Common myeloid progenitor, CD34-positive (primary cell): ENCODE data around the gene MORC2.

Source experiments
- CTCF ChIA-PET: fragments of 350-600 bp; sonication (Branson Sonifier 250); formaldehyde crosslinking; loops from one replicate; lab custom pipeline; 2021; ENCODE audit warnings: antibody characterized with exemption; lab: Charles Lee
- POLR2A ChIA-PET: fragments of 350-600 bp; sonication (Branson Sonifier 250); formaldehyde crosslinking; loops from one replicate; lab custom pipeline; 2021; ENCODE audit warnings: antibody characterized with exemption; lab: Charles Lee
- DNase-seq, 3 donors: peaks; one replicate each; pipeline versions ENCODE4 v3.0.0 to v3.0.0-alpha.2; 2013
- H3K27ac ChIP-seq, 2 experiments: 1 replicate in 1 of 2; 2 replicates in 1 of 2; pipeline ENCODE4 v1.7.0; 2013; ENCODE audit warnings: inconsistent platforms in 2 of 2, low read length in 2 of 2, mild to moderate bottlenecking in 2 of 2, low read depth in 1 of 2, moderate library complexity in 1 of 2; ENCODE audit not compliant: severe bottlenecking in 2 of 2, insufficient read depth in 1 of 2, poor library complexity in 1 of 2
- H3K27me3 ChIP-seq, 5 experiments: replicated peaks in 2 of 5; 1 replicate in 3 of 5; 2 replicates in 2 of 5; pipeline versions ENCODE4 v1.6.1 to v1.7.0; 2013; ENCODE audit warnings: low read length in 4 of 5, mild to moderate bottlenecking in 2 of 5, moderate library complexity in 2 of 5, inconsistent platforms in 1 of 5; ENCODE audit not compliant: insufficient read depth in 5 of 5, control insufficient read depth in 4 of 5
- H3K36me3 ChIP-seq, 4 experiments: 1 replicate in 2 of 4; 2 replicates in 2 of 4; pipeline versions ENCODE4 v1.6.1 to v1.7.0; 2013; ENCODE audit warnings: low read length in 3 of 4, control low read depth in 1 of 4, mild to moderate bottlenecking in 1 of 4; ENCODE audit not compliant: control insufficient read depth in 4 of 4, insufficient read depth in 4 of 4
- H3K4me1 ChIP-seq, 4 experiments: 1 replicate in 3 of 4; 2 replicates in 1 of 4; pipeline versions ENCODE4 v1.6.1 to v1.7.1; 2013; ENCODE audit warnings: low read length in 3 of 4, mild to moderate bottlenecking in 3 of 4, control low read depth in 1 of 4, inconsistent platforms in 1 of 4, moderate library complexity in 1 of 4; ENCODE audit not compliant: control insufficient read depth in 4 of 4, insufficient read depth in 4 of 4; ENCODE audit errors: control extremely low read depth in 1 of 4
- H3K4me3 ChIP-seq, 7 experiments: 1 replicate in 4 of 7; 2 replicates in 3 of 7; pipeline versions ENCODE4 v1.5.1 to v1.7.0; 2013; ENCODE audit warnings: mild to moderate bottlenecking in 7 of 7, low read length in 6 of 7, moderate library complexity in 6 of 7, inconsistent platforms in 2 of 7, low read depth in 2 of 7, control low read depth in 1 of 7; ENCODE audit not compliant: insufficient read depth in 4 of 7, control insufficient read depth in 1 of 7; ENCODE audit errors: extremely low read depth in 1 of 7
- H3K9me3 ChIP-seq, 5 experiments: 1 replicate in 4 of 5; 2 replicates in 1 of 5; pipeline versions ENCODE4 v1.6.1 to v1.7.1; 2013; ENCODE audit warnings: low read length in 4 of 5, mild to moderate bottlenecking in 2 of 5, inconsistent platforms in 1 of 5, low read depth in 1 of 5, moderate library complexity in 1 of 5; ENCODE audit not compliant: control insufficient read depth in 4 of 5, insufficient read depth in 2 of 5; ENCODE audit errors: control extremely low read depth in 1 of 5
- WGBS: methylation state at CpG from one replicate; pipeline ENCODE4 v1.1.5; 2013; ENCODE audit not compliant: insufficient coverage; 5-methylcytosine and 5-hydroxymethylcytosine counted together

Gene MORC2

GRCh38 chr22:30903876-30904460 lies 64.6 kb downstream of the MORC2 start:
- 89% methylated on average over 1 of the region's 6 CpGs for WGBS
- Histone ChIP-seq H3K36me3 (peaks cover 0 to 10% (median 0%) of the 10 kb centered on the region in 4 experiments), H3K27me3 (no peaks in the 10 kb centered on the region), H3K9me3 (peaks cover 0 to 10% (median 0%) of the 10 kb centered on the region in 5 experiments), H3K4me1 (peaks cover 0 to 14% (median 7%) of the 10 kb centered on the region in 4 experiments), H3K4me3 (no peak overlapping the region), H3K27ac (no peak overlapping the region)
- ChIA-PET POLR2A (no interaction called here), CTCF (interaction anchor here (1.0 to 1.7 kb wide), 3 partner anchors 13 to 83 kb away, joined by 3 to 8 read pairs (median 4); no protein-coding TSS in a partner anchor)
- DNase-seq, result no peak

GRCh38 chr22:30902496-30903357 lies 65.8 kb downstream of the MORC2 start:
- peaks cover 0 to 10% (median 3%) of the 10 kb centered on the region in 5 experiments for H3K9me3 ChIP-seq
- POLR2A ChIA-PET, result no interaction called here
- DNase-seq, result peak; percentile 39 to 74 (median 74)
- 34% methylated on average over 11 of the region's 16 CpGs for WGBS
- H3K27ac ChIP-seq, result no peak overlapping the region
- peaks cover 0 to 12% (median 0%) of the 10 kb centered on the region in 4 experiments for H3K36me3 ChIP-seq
- no peaks in the 10 kb centered on the region for H3K27me3 ChIP-seq
- CTCF ChIA-PET, result interaction anchor here (0.6 to 1.9 kb wide), 4 partner anchors 11 to 647 kb away, joined by 3 to 13 read pairs (median 7); no protein-coding TSS in a partner anchor
- peak overlapping the region in 4 of 7 experiments; percentile 11 to 44 (median 32) for H3K4me3 ChIP-seq
- H3K4me1 ChIP-seq, result peaks cover 0 to 14% (median 7%) of the 10 kb centered on the region in 4 experiments

- Histone ChIP-seq H3K27ac (no peak overlapping the region), H3K27me3 (no peaks in the 10 kb centered on the region), H3K4me1 (no peaks in the 10 kb centered on the region), H3K4me3 (no peak overlapping the region), H3K36me3 (peaks cover 0 to 18% (median 3%) of the 10 kb centered on the region in 4 experiments), H3K9me3 (peaks cover 0 to 5% (median 3%) of the 10 kb centered on the region in 5 experiments)
- DNase-seq, result no peak
- ChIA-PET POLR2A (no interaction called here), CTCF (interaction anchor here (0.6 to 2.0 kb wide), 4 partner anchors 26 to 132 kb away, joined by 3 to 6 read pairs (median 4); no protein-coding TSS in a partner anchor)
- 97% methylated on average over 3 of the region's 3 CpGs for WGBS
These were observed 74.2 kb downstream of the MORC2 start for GRCh38 chr22:30894371-30894740.

GRCh38 chr22:30893434-30894370 lies 74.9 kb downstream of the MORC2 start:
- WGBS, result 92% methylated on average over 20 of the region's 23 CpGs
- H3K4me1 ChIP-seq, result no peaks in the 10 kb centered on the region
- H3K4me3 ChIP-seq, result no peak overlapping the region
- H3K36me3 ChIP-seq, result peaks cover 0 to 20% (median 3%) of the 10 kb centered on the region in 4 experiments
- H3K27ac ChIP-seq, result no peak overlapping the region
- H3K27me3 ChIP-seq, result no peaks in the 10 kb centered on the region
- ChIA-PET POLR2A (no interaction called here), CTCF (interaction anchor here (0.6 to 2.0 kb wide), 6 partner anchors 15 to 132 kb away, joined by 3 to 6 read pairs (median 4); no protein-coding TSS in a partner anchor)
- DNase-seq, result no peak
- H3K9me3 ChIP-seq, result peaks cover 0 to 3% (median 0%) of the 10 kb centered on the region in 5 experiments

- Histone ChIP-seq H3K27ac (no peak overlapping the region), H3K4me3 (no peak overlapping the region), H3K27me3 (no peaks in the 10 kb centered on the region), H3K4me1 (no peaks in the 10 kb centered on the region), H3K36me3 (peaks cover 0 to 16% (median 3%) of the 10 kb centered on the region in 4 experiments), H3K9me3 (no peaks in the 10 kb centered on the region)
- no peak for DNase-seq
- CTCF ChIA-PET, result interaction anchor here (1.0 to 2.4 kb wide), 6 partner anchors 9 to 129 kb away, joined by 3 to 13 read pairs (median 6); no protein-coding TSS in a partner anchor
- POLR2A ChIA-PET, result no interaction called here
- WGBS, result 100% methylated on average over 3 of the region's 5 CpGs
These were observed 75.8 kb downstream of the MORC2 start for GRCh38 chr22:30892731-30893221.

- CTCF ChIA-PET, result interaction anchor here (0.6 to 2.8 kb wide), 8 partner anchors 10 to 257 kb away, joined by 3 to 13 read pairs (median 6); no protein-coding TSS in a partner anchor
- Histone ChIP-seq H3K36me3 (peaks cover 0 to 16% (median 3%) of the 10 kb centered on the region in 4 experiments), H3K27ac (no peak overlapping the region), H3K4me1 (no peaks in the 10 kb centered on the region), H3K4me3 (no peak overlapping the region), H3K9me3 (no peaks in the 10 kb centered on the region), H3K27me3 (no peaks in the 10 kb centered on the region)
- WGBS, result 89% methylated on average over 8 of the region's 8 CpGs
- POLR2A ChIA-PET, result no interaction called here
- no peak for DNase-seq
These were observed 76.3 kb downstream of the MORC2 start for GRCh38 chr22:30892286-30892685.
